Measurements from ENCODE around the gene HMCN1.
"Not testable (repeated sequence)": the region's sequence is repeated elsewhere in the genome, so short reads cannot be mapped to it uniquely, and the experiment has no call there.

The HMCN1 gene

GRCh38 chr1:185853739-185854138 is 119.5 kb downstream of the HMCN1 start:
- no peak for DNase-seq (ENCODE audit: low read depth in 2 of 2)

GRCh38 chr1:185856482-185856881 is 122.3 kb downstream of the HMCN1 start:
- DNase-seq (ENCODE audit: low read depth in 2 of 2): no peak

- DNase-seq (ENCODE audit: low read depth in 2 of 2): no peak
Measured at GRCh38 chr1:185857442-185857841, 123.3 kb downstream of the HMCN1 start.

- no peak for DNase-seq (ENCODE audit: low read depth in 2 of 2)
Measured at GRCh38 chr1:185860311-185860710, 126.1 kb downstream of the HMCN1 start.

- DNase-seq (ENCODE audit: low read depth in 2 of 2): no peak
Measured at GRCh38 chr1:185860859-185861258, 126.7 kb downstream of the HMCN1 start.

GRCh38 chr1:185861630-185862029 is 127.4 kb downstream of the HMCN1 start:
- DNase-seq (ENCODE audit: low read depth in 2 of 2): no peak

- no peak for DNase-seq (ENCODE audit: low read depth in 2 of 2)
Measured at GRCh38 chr1:185862235-185862634, 128.0 kb downstream of the HMCN1 start.

- no peak for DNase-seq (ENCODE audit: low read depth in 2 of 2)
Measured at GRCh38 chr1:185864331-185864730, 130.1 kb downstream of the HMCN1 start.

GRCh38 chr1:185864889-185865517 is 130.8 kb downstream of the HMCN1 start:
- DNase-seq (ENCODE audit: low read depth in 2 of 2): no peak

- no peak for DNase-seq (ENCODE audit: low read depth in 2 of 2)
Measured at GRCh38 chr1:185869590-185869989, 135.4 kb downstream of the HMCN1 start.

- no peak for DNase-seq (ENCODE audit: low read depth in 2 of 2)
Measured at GRCh38 chr1:185871627-185872150, 137.5 kb downstream of the HMCN1 start.

GRCh38 chr1:185874246-185874645 is 140.1 kb downstream of the HMCN1 start:
- no peak for DNase-seq (ENCODE audit: low read depth in 2 of 2)

GRCh38 chr1:185880330-185880729 is 146.1 kb downstream of the HMCN1 start:
- no peak for DNase-seq (ENCODE audit: low read depth in 2 of 2)

- no peak for DNase-seq (ENCODE audit: low read depth in 2 of 2)
Measured at GRCh38 chr1:185880779-185881333, 146.7 kb downstream of the HMCN1 start.

- no peak for DNase-seq (ENCODE audit: low read depth in 2 of 2)
Measured at GRCh38 chr1:185886046-185886445, 151.9 kb downstream of the HMCN1 start.

GRCh38 chr1:185886671-185887070 is 152.5 kb downstream of the HMCN1 start:
- no peak for DNase-seq (ENCODE audit: low read depth in 2 of 2)

GRCh38 chr1:185892831-185893403 is 158.7 kb downstream of the HMCN1 start:
- DNase-seq (ENCODE audit: low read depth in 2 of 2): not testable (repeated sequence)

- DNase-seq (ENCODE audit: low read depth in 2 of 2): no peak
Measured at GRCh38 chr1:185894791-185895190, 160.6 kb downstream of the HMCN1 start.

GRCh38 chr1:185895208-185895900 is 161.2 kb downstream of the HMCN1 start:
- no peak for DNase-seq (ENCODE audit: low read depth in 2 of 2)

GRCh38 chr1:185896863-185897262 is 162.7 kb downstream of the HMCN1 start:
- DNase-seq (ENCODE audit: low read depth in 2 of 2): no peak

- DNase-seq (ENCODE audit: low read depth in 2 of 2): no peak
Measured at GRCh38 chr1:185906186-185906585, 172.0 kb downstream of the HMCN1 start.

- DNase-seq (ENCODE audit: low read depth in 2 of 2): no peak
Measured at GRCh38 chr1:185907246-185907645, 173.1 kb downstream of the HMCN1 start.

GRCh38 chr1:185911978-185912377 is 177.8 kb downstream of the HMCN1 start:
- no peak for DNase-seq (ENCODE audit: low read depth in 2 of 2)

Measured in stimulated activated CD4-positive, alpha-beta T cell treated with anti-CD3 and anti-CD28 coated beads, Interleukin-1b, Interleukin-23, amount 100 ng/mL, for 4 hours (primary cell).